Activated T-helper 1 cell treated with Interleukin-2 at 50 U/mL for 16 hours (primary cell): ENCODE measurements around the gene ZNF326.
A peak's percentile ranks its signal among the peaks of the same experiment; 100 is the strongest.

Source experiments
- DNase-seq: peaks from one replicate; pipeline ENCODE4 v3.0.0-alpha.2; 2020; ENCODE audit warnings: low read depth

ZNF326 gene

DNA sequence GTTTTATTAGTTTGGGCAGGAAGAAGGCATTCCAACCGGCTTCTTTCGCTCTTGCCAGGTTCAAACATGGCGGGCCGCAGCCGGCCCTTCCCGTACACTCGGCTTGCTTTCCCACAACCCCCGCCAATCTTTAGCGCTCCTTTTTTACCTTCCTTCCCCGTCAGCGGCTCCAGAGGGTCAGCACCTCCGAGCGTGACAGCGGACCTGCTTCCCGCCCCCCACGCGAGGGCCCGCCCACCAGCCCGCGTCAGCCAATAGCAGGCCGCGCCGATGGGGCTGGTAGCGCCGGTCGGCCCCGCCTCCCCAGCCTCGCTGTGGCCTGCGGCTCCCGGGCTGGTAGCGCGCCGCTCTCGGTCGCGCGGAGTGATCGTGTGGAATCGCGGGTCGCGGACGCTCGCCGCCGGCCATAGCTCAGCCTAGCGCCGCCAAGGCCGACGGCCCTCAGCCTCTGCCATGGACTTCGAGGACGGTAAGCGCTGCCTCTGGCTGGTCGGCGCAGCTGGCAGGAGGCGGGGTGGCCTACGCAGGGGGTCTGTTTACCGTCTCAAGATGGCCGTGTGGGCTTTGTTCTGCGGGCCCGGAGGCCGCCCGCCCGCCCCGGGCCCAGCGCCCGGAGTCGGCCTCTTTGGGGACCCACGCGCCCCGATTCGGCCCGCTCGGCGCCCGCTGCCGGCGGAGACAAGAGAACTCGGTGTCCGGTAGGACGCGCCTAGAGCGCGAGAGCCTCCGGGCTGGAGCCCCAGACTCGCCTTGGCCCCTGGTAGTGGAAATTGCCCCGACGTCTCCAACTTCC is at the start of gene ZNF326:
TSS of gene ZNF326 (plus strand) at position 306 of the 793 bp plus-strand sequence. CDS start at position 454, 148 bp downstream.
- peak; percentile 86 for DNase-seq

GRCh38 chr1:89945852-89946476 is 48.9 kb upstream of the ZNF326 start:
- no peak for DNase-seq

DNA sequence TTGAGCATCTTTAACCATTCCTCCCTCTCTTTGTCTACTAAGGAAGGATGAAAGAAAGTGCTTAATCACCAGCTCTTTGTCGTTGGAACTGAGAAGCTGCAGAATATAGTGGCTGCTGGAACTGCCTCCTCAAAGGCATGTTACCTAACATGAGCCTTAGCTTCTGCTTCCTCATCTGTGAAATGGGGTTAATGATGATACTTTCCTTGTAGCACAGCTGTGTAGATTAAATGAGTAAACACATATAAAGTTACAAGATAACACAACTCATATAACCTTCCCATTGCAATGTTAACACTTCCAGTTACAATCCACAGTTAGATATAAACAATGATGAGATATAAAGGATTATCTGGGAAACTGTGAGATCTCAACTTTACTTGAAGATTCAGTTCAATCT is 48.4 kb upstream of the ZNF326 start:
- DNase-seq, result no peak

DNA sequence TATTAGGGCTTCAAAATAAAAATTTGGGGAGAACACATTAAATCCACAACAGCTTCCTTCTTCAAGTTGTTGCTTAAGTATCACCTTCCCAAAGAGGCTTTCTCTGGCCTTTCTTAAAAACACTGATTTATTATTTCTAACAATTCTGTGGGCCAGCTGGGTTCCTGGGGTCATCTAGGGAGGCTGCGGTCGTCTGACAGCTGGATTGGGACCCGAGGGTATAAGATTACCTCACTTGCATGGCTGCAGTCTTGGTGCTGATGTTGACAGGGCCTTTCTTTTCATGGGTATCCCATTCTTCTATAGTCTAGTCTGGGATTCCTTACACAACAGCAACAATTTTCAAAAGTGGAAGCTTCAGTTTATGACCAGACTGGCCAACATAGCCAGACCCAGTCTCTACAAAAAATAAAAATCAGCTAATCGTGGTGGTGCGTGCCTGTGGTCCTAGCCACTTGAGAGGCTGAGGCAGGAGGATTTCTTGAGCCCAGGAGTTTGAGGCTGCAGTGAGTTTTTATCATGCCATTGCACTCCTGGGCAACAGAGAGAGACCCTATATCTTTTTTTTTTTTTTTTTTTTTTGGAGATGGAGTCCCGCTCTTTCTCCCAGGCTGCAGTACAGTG is 46.1 kb upstream of the ZNF326 start:
- no peak for DNase-seq

- DNase-seq, result no peak
Observed at GRCh38 chr1:89949991-89950624, 44.8 kb upstream of the ZNF326 start.

GRCh38 chr1:89950703-89951102 is 44.2 kb upstream of the ZNF326 start:
- no peak for DNase-seq

DNA sequence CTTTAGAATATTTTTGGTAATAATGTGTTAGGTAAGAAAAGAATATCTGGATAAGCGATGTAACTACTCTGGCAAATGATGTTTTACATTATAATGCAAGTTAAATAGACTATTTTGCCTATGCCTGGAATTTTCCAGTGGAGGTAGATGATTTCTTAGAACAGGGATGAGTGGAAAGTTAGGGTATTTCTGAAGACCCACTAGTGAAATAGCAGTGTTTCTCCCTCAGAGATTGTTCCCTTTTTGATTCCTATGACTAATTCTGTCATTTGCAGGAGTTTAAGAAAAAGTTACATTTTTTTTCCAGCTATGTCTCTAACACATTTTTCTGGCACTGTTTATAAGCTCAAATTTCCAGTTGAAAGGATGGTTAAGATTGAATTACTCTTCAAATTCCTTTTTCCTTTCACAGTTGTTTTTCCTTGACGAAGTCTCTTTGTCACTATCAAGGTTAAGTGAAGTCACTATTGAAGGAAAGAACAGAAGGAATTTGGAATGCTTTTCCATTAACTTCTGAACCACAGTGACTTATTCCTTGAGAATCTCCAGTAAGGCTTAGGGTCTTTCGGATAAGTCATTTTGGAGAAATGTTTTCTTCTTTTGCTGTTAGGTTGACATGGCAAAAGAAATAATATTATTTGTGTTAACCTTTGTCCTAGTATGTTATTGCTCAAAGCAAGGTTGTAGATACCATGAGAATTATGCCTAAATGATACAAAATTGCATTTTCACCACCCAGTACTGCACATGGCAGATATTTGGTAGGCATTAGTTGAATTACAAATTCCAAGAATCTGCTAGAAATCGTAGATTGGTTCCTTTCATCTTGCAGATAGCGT is 42.9 kb upstream of the ZNF326 start:
- DNase-seq, result no peak

DNA sequence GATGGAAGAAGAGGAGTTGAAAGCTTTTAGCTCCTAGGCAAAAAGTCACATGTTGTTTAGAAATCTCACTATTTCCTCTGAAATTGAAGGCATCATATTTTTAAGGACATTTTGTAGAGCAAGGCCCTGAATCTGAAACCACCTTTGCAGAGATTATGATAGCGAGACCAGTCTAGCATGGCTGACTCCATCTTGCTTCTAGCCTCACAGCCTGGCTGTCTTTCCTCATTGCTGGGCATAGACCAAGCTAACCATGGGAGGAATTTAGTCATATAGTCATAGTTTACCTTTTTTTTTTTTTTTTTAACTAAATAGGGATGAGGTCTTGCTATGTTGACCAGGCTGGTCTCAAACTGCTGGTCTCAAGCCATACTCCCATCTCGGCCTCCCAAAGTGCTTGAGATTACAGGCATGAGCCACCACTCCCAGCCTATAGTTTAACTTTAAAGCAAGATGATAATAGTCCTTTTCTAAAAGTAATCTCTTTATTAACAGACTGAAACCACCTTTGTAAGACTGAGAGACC is 42.2 kb upstream of the ZNF326 start:
- DNase-seq, result no peak

DNA sequence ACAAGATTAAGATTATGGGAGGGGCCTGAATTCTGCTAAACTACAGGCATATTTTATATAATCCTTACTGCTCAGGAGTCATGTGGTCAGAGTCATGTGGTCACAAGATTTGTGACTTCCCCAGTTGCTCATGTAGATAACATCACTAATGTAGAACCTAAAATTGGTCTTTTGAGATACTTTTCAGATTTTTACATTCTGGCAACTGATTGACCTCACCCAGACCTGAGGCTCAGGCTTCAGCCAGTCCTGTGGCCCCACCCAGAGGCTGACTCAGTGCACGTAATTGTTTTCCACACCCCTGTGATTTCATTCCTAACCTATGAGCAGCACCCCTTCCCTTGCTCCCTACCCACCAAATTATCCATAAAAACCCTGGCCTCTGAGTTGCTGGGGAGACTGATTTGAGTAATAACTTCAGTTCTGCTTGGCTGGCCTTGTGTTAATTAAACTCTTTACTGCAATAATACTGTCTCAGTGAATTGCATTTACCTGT is 41.7 kb upstream of the ZNF326 start:
- peak; percentile 10 for DNase-seq

DNA sequence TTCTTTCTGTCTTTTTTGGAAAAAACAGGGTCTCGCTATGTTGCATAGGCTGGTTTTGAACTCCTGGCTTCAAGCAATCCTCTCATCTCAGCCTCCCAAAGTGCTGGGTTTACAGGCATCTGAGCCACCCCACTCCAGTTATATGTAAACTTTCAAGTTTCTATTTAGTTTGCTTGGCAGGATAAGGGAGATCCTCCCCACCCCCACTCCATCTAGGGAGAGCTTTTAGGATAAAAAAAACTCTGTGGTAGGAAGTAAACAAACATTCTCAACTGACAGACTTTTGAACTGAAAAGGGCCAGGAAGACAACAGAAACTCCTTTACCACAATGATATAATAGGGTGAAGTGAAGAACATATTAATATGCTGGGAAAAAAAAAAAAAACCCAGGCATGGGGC is 41.0 kb upstream of the ZNF326 start:
- no peak for DNase-seq

DNA sequence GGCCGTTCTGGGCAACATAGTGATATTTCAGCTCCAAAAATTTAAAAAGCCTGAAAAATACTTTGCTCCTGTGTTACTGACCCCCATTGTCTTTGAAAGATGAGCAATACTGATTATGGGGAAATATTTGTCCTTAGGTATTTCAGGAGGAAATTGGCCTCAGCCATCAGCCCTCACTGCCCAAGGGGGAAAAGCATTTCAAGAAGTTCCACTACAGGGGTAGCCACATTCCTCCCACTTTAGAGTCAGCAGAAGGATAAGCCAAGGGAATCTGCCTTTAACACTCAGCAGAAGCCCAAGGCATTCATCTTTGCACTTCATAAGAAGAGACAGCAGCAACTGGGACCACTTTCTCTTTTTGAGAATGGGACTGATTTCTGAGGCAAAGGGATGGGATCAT is 40.5 kb upstream of the ZNF326 start:
- no peak for DNase-seq

DNA sequence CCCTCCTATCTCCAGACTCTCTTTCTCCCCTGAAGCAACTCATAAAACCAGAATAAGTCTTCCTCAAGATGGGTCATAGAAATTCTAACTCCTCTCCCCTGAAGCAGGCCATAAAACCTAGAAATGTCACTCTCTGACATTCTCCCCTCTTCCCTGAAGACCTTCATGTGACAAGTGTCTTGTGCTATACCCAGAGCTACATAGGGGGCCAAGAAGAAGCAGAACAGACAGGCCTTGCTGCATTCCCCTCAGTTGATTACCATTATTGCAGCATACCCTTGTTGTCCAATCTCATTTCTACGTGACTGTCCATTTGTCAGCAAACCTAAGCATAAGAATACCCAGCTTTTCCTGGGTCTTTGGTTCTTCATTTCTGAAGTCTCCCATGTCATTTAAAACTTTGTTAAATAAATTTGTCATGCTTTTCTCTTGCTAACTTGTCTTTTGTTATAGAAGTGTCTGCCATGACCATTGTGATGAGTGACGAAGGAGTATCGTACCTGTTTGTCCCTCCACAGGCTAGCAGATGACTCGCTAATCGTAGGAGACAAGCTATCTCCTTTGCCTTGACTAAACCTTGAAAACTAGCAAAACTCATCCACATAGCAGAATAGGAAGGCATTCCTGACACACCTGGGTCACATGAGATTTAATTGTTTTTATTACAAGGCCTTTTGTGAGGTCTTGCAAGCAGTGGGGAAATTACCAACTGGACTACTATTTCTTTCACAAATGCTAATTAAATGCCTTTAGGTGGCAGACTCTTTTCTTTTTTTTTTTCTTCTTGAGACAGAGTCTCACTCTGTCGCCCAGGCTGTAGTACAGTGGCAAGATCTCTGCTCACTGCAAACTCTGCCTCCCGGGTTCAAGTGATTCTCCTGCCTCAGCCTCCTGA is 39.4 kb upstream of the ZNF326 start:
- no peak for DNase-seq

- DNase-seq, result no peak
Observed at GRCh38 chr1:89957107-89957506, 37.8 kb upstream of the ZNF326 start.

DNA sequence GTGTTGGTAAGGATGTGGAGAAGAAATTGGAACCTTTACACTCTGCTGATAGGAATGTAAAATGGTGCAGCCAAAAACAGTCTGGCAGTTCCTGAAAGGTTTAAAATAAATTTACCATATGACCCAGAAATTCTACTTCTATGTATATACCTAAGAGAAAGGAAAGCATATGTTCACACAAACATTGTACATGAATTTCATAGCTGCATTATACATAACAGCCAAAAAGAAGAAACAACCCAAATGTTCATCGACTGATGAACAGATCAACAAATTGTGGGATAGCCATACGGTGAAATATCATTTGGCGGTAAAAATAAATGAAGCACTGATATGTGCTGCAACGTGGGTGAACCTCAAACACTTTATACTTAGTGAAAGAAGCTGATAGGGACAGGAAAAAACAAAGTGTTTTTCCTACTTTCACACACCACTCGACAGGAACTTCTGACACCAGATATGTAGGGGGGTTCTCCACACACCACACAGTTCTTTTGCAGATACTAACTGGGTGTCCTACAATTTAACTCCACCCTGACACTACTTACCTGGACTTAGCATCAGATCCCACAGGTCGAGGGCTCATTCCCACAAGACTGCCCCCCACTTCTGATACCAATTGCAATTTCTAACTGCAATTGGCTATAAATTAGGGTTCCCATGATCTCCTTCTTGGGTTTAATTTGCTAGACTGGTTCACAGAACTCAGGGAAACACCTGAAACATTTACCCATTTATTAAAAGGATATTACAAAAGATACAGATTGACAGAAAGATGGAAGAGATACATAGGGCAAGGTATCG is 35.9 kb upstream of the ZNF326 start:
- DNase-seq, result no peak

DNA sequence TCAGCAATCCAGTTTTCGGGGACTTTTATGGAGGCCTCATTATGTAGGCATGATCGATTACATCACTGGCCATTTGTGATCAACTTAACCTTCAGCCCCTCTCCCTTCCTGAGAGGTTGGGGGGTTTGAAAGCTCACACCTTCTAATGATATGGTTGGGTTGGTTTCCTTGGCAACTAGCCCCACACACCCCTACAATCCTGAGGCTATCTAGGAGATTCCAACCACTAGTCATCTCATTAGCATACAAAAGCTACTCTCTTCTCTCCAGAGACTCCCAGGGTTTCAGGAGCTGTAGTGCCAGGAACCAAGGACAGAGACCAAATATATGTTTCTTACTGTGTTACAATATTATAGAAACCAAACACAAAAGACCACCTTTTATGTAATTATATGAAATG is 35.2 kb upstream of the ZNF326 start:
- no peak for DNase-seq

DNA sequence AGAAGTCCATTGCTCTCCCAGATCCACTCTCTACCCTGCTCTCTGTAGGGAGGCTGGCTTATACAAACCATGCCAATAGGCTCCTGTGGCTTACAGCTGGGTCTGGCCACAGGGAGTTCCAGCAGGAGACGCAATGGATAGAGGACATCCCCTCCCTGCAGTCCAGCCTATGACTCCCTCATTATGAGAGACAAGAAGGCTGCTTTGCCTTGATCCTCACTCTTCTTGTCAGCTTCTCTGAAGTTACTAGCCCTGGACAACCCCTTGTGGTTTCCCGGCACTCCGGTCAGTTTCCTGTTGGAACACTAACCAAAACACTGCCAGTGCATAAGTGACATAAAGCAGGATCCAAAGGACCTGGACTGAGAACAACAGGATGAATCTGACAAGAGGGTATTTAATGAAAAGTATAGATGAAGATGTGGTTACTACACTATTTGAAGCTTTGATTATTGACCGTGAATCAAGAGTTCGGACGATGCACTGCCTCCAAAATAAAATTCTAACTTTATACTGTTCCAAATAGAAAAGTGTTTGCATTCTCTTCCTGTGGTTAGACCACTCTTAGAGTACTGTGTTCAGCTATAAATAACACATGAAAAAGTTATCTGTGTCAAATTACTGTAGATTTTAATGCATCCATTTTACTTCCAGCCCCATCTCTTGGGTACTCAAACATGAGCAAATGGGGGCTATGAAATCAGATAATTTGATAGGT is 32.7 kb upstream of the ZNF326 start:
- DNase-seq, result no peak

DNA sequence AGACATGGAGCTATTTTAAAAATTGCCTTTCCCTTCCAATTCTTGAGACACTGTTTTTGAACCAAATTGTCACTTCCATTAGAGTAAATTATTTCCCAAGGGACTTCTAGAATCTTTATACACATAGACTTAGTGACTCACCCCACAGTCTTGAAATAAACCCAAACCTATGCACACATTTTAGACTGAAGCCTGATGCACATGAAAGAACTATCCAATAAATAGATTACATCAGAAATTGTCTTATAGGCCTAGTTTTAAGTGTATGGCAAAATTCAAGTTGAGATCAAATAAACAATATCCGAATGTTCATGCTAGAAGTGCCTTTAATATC is 32.2 kb upstream of the ZNF326 start:
- DNase-seq, result no peak

- no peak for DNase-seq
Observed at GRCh38 chr1:89965193-89965768, 29.6 kb upstream of the ZNF326 start.

DNA sequence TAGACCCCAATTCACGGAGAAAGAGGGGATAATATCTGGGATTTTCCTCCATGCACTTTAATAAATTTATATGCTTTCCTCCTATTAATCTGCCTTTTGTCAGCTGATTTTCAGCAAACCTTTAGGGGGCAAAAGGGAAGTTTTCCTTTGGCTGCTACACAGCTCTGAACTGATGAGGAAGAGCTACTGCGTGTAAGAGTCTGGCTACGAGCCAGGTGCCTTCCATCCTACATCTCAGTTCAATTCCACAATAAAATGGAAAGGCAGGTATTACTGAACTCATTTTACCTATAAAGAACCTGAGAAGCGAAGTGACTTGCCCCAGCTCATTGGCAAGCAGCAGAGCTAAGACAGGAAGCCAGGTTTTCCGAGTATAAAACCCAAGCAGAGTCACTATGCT is 28.3 kb upstream of the ZNF326 start:
- DNase-seq, result no peak
